ENCODE measurements around the gene RNPS1.

The RNPS1 gene

DNA sequence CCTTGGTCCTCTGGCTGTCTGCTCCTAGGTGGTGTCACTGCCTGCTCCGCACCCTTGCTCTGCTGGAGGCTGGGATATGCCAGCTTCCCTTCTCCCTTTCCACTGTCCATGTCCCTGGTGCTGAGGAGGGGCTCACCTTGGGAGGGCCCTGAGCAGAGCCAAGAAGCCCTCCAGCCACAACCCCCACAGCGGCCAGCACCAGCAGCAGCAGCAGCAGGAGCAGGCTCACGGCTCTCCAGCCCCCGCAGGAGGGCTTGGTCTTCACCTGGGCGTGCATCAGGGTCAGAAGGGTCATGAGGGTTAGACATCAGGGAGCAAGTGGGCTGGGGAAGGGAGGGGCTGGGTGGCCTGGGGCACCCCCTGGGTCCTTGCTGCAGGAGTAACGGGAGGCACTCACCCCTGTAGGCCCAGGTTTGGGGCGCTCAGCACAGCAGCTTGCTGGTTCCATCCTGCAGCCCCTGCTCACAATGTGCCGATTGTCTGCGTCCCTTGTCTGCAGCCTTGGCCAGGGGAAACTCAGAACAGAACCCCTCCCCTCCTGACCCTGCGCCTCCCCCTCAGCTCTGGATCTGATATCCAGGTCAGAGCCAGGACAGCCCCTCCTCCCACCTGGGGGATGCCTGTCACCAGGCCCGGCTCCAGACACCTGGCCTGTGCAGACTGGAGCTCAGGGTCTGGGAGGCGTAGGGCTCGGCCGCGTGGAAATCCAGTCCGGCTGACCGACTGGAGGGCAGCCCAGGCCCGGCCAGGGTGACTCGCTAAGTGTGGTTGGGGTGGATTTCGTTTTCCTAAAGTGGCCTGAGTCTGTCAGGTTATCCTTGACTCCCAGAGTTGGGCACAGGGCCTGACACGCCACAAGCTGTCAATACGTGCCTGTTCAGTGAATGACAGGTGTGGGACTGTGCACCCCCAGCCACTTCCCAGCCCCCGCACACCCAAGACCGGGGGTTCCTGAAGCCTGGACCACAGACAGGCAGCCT lies 57.2 kb downstream of the RNPS1 start, which contains the start of gene BRICD5:
TSS of gene BRICD5 (minus strand) at position 478 of the 980 bp plus-strand sequence. CDS start at position 448, 30 bp downstream.
- DNase-seq, result no peak

DNA sequence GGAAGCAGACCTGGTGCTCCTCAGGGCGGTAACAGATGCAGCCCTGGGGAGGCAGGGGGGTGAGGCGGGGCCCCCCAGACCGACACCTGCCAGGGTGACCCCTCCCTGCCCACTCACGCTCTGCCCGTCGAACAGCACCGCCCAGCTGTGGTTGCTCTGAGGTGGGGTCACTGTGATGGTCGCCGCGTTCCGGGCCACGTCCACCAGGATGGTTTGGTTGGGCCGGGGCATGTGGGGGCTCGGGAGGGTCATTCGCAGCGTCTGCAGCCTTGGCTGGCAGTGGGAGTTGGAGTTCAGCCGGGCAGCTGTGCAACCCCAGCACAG lies 58.0 kb downstream of the RNPS1 start:
- no peak for DNase-seq

DNA sequence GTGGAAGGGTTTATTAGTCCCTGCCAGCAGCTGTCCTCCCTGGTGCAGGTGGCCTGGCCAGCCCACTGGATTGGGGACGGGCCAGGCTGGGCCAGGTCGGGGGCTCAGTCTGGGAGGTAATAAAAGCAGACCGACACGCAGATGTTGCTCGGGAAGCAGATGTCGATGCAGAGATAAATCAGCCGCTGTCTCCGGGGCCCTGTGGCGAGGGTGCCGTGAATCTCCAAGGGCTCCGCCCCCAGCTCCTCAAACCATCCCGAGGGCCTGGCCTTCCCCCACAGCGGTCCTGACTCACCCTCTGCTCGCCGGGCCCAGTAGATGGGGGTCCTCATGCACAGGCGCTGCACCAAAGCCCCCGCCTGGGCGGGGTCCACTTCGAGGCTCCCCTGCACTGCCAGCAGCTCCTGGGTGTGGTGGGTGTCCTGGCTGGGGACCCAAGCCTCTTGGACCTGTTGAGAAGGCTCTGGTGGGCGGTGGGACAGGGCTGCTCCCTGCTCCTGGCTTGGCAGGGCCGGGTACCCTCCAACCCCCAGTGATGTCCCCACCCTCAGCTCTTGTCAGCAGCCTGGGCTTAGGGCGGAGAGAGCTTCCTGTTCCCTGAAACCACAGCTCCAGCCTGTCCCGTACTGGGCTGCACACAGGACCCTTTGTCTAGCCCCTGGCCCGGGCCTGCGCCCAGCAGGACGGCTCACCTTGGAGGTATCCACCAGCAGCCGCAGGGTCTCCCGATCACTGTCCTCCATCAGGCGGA lies 58.5 kb downstream of the RNPS1 start:
- no peak for DNase-seq

DNA sequence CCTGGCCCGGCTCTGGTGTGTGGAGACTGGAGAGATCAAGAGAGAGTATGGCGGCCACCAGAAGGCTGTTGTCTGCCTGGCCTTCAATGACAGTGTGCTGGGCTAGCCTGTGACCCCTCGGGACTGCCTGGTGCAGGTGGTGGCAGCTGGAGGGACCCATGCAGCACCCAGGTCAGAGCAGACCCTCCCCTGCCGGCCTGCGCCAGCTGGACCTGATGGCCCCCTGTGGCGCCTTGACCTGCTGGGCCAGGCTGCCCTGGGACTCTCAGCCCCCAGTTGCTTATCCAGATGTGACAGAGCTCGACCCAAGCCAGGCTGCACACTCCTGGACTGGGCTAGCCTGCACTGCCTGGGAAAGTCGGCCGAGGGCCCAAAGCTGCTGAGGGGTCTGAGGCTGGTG lies 59.2 kb downstream of the RNPS1 start:
- DNase-seq, result no peak

DNA sequence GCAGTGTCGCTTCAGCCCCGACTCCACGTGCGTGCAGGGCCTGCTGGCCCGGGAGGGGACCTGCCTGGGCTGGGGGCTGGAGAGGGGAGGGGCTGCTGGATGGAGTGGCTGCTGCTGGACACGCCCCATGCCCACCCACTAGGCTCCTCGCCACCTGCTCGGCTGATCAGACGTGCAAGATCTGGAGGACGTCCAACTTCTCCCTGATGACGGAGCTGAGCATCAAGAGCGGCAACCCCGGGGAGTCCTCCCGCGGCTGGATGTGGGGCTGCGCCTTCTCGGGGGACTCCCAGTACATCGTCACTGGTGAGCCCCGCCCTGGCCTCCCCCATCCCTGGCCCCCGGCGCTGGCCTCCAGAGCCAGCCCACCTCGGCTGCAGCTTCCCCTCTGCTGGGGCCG lies 59.6 kb downstream of the RNPS1 start:
- DNase-seq, result no peak

DNA sequence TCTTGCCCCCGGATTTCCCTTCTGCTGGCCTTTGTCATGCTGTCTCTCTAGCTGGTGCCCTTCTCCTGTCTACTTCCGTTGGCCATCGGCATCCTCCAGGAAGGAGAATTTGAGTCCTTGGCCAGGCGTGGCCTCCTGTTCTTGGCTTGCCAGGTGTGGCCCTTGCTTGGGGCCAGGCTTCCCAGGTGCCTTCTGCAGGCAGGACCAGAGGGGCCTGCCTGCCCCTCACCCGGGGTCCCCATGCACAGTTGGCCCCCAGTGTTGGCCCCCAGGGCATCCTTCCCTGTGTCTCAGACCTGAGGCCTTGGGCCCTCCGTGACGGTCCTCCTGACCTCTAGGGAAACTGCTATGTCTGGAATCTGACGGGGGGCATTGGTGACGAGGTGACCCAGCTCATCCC lies 60.1 kb downstream of the RNPS1 start:
- no peak for DNase-seq

DNA sequence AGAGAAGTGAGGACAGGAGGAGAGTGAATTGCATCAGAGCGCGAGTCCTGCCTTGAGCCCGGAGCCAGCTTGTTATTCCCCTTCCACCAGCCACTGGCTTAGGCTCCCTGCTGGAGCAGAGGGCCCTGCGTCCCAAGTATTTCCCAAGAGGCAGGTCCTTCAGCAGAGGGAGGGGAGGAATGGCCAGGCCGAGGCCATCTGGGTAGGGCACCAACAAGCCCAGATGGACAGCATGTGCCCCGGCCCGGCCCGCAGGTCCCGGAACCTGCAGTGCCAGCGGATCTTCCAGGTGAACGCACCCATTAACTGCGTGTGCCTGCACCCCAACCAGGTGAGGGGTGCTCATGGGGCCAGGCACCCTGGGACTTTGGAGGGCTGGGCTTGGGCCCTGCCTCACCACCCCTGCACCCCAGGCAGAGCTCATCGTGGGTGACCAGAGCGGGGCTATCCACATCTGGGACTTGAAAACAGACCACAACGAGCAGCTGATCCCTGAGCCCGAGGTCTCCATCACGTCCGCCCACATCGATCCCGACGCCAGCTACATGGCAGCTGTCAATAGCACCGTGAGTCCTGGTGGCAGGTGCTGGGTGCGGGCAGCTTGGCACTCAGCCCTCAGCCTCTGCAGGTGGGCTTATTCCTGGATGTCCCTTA lies 61.0 kb downstream of the RNPS1 start:
- no peak for DNase-seq

DNA sequence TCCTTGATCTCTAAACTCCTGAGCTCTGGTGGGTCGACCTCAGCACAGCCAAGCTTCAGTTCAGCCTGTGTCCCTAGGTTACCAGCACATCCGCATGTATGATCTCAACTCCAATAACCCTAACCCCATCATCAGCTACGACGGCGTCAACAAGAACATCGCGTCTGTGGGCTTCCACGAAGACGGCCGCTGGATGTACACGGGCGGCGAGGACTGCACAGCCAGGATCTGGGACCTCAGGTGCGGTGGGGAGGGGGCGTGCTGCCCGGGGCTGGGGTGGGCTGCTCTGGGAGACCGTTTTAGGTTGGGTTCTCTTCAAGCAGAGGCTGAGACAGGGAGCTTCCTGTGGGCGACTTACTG lies 61.5 kb downstream of the RNPS1 start:
- no peak for DNase-seq

DNA sequence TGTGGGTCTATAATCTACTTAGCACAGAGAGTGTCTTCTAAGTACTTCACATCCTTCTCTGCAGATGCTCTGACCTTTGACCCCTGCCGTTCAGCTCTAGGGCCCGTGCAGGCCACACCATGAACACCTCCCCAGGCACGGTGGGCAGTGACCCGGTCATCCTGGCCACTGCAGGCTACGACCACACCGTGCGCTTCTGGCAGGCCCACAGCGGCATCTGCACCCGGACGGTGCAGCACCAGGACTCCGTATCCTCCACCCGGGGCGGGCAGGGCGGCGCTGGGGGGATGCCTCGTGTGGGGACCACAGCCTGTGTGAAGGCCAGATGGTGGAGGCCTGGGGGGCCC lies 62.0 kb downstream of the RNPS1 start:
- no peak for DNase-seq

DNA sequence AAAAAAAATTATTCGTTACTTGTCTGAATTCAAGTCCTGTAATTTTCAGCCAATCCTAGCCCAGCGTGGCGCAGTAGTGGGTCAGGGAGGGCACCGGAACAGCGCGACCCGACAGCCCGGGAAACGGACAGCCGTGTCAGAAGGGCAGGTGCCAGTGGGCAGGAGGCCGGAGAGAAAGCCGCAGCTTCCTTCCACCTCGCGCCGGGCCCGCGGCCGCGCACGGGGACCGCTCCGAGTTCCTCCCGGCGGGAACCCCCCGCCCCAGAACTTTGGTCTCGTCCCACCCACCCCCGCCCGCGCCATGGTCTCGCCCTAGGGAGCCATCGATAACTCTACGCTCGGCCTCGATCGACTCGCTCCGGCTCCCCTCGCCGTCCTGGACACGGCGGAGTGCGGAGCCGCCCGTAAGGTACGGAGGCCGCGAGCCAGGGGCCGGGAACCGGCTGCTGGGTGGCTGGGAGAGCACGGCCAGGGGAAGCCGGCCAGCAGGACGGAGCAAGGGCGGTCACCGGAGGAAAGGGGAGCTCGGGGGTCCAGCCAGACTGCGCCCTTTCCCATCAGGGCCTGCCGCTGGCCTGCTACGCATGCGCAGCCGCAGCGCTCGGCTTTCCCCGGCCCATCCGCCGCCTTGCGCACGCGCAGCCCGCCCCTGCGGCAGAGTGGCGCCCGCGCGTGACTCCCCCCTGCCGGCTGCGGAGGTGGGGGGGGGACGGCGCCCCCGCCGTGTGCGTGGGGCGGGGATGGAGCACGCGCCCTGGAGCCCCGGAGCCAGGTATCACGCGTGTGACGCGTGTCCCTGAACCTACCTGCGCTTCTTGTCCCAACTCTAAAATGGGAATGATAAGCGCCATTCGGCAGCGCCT lies 62.6 kb downstream of the RNPS1 start, which contains the start of gene MLST8:
TSS of gene MLST8 (plus strand) at position 351 of the 863 bp plus-strand sequence. CDS start 632 bp downstream, outside the sequence.
- peak; percentile 84 to 88 for DNase-seq

DNA sequence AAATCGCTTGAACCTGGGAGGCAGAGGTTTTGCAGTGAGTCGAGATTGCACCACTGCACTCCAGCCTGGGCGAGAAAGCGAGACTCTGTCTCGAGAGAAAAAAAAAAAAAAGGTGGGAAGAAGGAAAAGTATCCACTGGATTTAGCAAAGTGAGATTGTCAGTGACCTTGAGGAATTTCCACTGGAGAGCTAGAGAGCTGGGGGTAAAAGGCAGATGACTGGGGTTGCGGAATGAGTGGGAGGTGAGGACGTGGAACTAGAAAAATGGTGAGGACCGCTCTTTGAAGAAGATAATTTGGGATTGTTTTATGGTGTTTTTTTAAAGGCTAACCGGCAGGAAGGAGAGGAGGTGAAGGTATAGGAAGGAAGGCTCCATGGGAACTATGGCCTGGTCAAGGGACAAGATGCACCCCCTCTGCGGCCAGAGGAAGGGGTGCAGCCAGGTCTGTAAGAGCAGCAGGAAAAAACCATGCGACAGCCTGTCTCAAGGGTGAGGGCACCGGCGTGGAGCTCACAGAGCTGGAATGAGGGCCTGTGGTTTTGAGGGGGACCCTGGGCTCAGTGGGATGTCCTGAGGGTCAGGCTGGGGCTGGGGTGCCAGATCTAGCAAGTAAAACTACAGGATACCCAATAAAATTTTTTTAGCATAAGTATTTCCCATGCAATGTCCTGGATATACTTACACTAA lies 63.4 kb downstream of the RNPS1 start:
- no peak for DNase-seq
